ENCODE results near the gene ETS1.

- TF ChIP-seq CTCF (conservative IDR thresholded peaks at IDR 0.05; ENCODE audit: low read length) (no peak), EZH2phosphoT487 (IDR thresholded peaks at IDR 0.05; ENCODE audit: borderline replicate concordance, low read depth, low read length) (no peak)
Measured at GRCh38 chr11:128493570-128493965, 93.8 kb downstream of the ETS1 start.
